NCI-H2107 (cell line): ENCODE results near the gene SORCS1.

Source experiments
- DNase-seq: peaks from one replicate; lab custom pipeline; 2025; lab: John Stamatoyannopoulos, UW

Gene SORCS1

DNA sequence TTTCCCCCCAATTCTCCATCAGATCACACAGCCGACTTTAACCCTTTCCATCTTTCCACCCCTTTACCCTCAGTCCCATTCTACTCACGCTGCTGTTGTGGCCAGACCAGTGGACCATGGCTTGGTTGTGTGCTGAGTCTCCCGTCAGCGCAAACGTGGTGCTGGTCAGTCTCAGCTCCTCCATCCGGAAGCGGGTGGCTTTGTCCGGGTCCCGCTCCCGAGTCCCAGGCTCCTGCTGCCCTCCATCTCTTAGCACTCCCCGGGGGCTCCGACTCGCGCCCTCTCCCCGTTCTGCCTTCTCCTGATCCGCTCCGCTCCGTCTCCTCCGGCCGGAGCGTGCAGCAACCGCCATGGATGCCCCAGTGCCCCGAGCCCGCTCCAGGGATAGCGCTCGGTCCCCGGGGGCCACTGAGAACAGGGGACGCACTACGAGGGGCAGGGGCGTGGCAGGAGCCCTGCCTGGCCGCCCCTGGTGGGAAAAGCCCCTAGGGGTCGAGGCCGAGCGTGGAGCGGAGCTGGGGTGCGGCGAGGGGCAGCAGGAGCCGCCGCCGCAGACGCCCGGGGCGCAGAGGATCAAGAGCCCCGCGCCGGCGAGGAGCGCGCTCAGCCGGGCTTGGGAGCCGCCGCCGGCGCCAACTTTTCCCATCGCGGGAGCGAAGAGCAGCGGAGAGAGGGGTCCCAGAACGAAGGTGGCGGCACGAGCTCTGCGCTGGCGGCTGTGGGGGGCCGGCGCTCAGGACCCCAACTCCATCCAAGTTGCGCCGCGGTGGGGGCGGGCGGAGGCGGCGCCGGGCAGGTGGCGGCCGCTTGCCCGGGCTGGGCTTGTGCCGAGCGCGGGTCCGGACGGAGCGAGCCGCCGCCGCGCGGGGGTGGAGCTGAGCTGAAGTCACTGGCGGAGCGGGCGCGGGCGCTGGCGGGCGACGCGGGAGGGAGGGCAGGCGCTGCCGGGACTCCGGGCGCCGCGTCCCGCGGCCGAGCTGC, at the start of gene SORCS1:
TSS of gene SORCS1 (minus strand) at position 826 of the 981 bp plus-strand sequence.
- DNase-seq: no peak

DNA sequence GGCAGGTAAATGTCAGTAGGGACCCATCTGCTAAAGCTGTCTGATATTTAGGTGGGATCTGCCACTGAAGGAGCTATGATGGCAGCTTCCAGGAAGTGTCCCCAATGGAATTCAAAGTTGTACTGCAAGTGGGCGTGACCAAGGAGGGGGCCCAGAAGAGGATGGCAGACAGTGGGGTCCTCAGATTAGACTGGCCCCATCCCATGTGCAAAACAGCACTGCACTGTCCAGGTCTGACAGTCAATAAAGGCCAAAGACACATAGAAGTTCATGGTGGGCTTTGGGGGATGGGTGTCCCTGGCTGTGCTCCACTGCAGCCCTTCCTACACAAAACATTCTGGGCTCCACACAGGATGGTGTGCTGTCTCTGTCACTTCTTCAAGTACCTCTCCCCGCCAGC, 49.8 kb upstream of the SORCS1 start:
- no peak for DNase-seq

DNA sequence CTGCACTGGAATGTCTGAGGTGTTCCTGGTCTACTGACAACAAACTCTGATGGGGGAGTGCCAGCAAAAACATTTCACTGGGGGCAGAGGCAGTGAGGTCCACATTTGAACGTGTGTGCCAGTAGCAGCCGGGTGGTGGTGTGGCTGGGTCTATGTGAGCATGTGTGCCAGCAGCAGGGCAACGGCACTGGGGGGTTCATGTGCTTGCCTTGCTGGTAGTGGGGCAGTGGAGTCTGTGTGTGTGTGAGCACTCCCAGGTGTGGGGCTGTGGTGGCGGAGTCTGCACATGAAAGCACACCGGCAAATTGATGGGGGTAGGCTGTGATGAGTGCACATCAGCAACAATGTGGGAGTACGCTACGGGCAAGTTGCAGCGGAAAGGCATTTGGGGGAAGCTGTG, 49.4 kb upstream of the SORCS1 start:
- no peak for DNase-seq

DNA sequence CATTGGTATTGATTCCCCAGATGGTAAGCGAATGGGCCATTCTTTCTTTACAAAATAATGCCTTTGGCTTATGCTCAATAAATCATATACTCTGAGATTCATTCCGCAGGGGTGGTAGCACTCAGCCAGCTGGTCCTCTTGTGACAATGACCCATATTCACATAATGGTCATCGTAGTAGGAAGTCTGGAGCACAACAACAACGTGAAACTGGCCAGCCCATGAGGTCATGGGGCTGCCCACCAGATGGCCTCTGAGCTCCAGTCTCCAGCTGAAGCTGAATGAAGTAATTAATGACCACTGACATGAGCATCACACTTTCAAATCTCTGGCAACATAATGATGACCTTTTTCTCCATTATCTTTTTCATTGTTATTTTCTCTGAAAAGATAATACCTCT, 42.3 kb upstream of the SORCS1 start:
- no peak for DNase-seq

GRCh38 chr10:107169516-107169915, 5.0 kb upstream of the SORCS1 start:
- DNase-seq: no peak

GRCh38 chr10:107168738-107169137, 4.2 kb upstream of the SORCS1 start:
- no peak for DNase-seq

DNA sequence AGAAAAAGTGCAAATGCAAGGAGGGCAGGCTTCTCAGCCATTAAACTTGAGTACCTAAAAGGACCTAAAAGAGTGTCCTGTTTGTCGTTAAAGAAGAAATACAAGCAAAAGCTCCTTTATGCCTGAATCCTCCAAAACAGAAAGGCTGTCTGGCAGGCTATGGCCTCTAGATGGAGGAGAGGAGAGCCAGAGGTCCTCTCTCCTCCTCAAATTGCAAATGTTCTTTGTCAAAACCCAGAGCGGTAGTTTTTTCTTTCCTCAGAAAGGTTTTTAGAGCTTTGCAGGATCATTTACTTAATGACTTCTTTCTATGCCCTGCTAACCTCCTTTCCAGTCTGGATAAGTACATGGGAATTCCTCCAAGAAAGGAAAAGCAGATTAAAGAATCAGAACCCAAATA, 1.9 kb upstream of the SORCS1 start:
- DNase-seq: no peak

DNA sequence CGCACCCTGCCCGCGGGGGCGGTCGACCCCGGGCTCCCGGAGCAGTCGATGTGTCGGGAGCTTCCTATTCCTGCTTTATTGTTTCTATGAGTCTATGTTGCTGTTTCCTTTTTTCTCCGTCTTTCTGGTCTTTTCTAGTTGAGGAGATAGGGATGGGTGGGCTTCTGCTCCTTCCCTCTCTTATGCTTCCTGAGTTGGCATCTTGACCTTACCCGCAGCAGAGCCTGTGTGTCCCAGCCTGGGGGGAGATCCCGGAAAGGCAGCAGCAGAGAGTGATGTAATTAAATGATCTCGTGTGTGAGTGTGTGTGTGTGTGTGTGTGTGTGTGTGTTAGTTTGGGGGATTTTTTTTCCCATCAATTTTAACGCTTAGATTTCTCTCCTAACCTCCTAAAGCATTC, 486 bp upstream of the SORCS1 start:
- DNase-seq: no peak

GRCh38 chr10:107163076-107163855, 1.2 kb downstream of the SORCS1 start:
- DNase-seq: no peak

DNA sequence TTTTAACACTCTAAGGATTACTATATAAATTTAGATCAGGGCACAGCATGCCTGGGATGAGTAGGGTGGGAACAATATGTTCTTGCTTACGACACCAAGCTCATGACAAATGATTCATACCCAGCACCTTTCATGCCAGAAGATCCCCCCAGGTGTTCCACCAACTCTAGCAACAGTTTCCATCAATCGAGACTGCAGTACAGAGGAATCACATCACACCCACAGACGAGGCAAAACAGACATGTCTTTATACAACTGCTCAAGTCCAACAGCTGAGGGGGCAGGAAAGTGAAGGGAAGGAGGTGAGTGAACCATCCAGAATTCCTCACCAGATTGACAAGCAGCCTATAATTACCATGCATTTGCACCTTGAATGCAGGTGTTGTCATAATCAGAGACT, 3.6 kb downstream of the SORCS1 start:
- no peak for DNase-seq

GRCh38 chr10:107159871-107160270, 4.6 kb downstream of the SORCS1 start:
- DNase-seq: no peak

DNA sequence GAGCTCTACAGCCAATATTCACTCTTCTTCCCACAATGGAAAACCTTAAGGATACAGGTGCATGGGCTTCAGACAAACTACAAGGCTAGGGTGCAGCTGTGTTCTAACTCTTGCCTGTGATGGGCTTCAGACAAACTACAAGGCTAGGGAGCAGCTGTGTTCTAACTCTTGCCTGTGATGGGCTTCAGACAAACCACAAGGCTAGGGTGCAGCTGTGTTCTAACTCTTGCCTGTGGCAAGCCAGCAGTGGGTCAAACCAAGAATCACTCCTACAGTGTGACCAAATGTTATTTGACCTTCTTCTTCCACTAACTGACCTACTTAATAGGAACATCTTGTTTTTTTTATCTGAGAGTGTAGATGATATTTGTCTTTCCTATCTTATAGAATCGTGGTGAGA, 7.4 kb downstream of the SORCS1 start:
- no peak for DNase-seq

DNA sequence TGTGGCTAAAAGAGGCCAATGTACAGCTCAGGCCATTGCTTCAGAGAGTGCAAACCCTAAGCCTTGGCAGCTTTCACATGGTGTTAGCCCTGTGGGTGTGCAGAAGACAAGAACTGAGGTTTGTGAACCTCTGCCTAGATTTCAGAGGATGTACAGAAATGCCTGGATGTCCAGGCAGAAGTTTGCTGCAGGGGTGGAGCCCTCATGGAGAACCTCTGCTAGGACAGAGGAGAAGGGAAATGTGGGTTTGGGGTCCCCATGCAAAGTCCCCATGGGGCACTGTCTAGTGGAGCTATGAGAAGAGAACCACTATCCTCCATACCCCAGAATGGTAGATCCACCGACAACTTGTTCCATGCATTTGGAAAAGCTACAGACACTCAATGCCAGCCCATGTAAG, 12.4 kb downstream of the SORCS1 start:
- DNase-seq: no peak

- DNase-seq: no peak
These were observed 15.6 kb downstream of the SORCS1 start for GRCh38 chr10:107148906-107149305.

- no peak for DNase-seq
These were observed 20.0 kb downstream of the SORCS1 start for GRCh38 chr10:107144490-107144889.

- DNase-seq: no peak
These were observed 22.9 kb downstream of the SORCS1 start for GRCh38 chr10:107141524-107142061.

GRCh38 chr10:107139237-107139636, 25.3 kb downstream of the SORCS1 start:
- no peak for DNase-seq

DNA sequence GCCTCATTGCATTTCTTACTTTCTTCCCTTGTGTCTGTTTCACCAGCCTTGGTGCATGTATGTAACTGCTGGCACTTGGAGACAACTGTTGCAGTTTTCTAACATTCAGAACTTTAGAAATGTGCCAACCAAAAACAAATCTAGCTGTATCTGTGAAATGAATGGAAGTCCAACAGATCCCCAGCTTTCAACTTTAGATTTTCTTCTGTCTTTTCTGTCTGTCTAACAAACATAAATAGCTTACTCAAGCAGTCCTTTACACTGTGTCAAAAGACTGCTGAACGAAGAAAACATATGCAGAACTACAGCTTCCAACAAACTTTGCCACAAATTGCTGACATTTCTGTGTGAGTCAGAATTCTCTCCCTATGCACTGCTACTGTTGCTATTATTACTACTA, 30.9 kb downstream of the SORCS1 start:
- DNase-seq: no peak

- no peak for DNase-seq
These were observed 35.5 kb downstream of the SORCS1 start for GRCh38 chr10:107129000-107129399.

DNA sequence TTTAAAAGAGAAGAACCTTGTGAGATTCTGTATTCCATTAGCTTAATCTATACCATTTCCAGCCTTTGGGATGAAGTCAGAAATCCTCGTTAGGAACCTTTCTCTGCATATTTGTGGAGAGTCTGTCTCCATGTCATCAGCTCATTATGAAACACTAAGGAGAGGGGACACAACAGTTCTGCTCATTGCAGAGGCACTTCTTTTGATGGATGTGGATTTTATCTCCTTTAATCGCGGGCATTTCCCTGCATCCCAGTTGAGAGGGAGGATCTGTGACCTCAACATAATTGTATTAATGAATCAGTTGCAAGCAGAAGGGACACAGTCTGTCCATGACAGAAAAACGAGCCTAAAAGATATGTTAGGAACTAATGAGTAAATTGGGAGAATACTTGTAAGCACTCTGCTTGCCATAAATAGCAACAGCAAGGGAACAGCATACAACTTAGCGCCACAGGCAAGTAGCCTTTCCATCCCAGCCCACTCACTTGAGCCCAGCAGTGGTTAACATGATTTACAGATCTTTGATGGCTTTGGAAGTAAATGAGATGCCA, 37.9 kb downstream of the SORCS1 start:
- no peak for DNase-seq

- DNase-seq: no peak
These were observed 41.8 kb downstream of the SORCS1 start for GRCh38 chr10:107122703-107123102.

GRCh38 chr10:107118866-107119265, 45.6 kb downstream of the SORCS1 start:
- no peak for DNase-seq
